Memory B cell (primary cell): ENCODE results near the gene BPHL.
A peak's percentile ranks its signal among the peaks of the same experiment; 100 is the strongest.
"Not testable (repeated sequence)": the region's sequence is repeated elsewhere in the genome, so short reads cannot be mapped to it uniquely, and the experiment has no call there.

ENCODE experiments used
- ATAC-seq: fragments of 150-1000 bp; cut with Tn5 transposase; 2 replicates; pipeline ENCODE4 v1.10.0; 2021; ENCODE audit warnings: low read depth, mild to moderate bottlenecking, moderate library complexity
- DNase-seq, 2 donors: peaks; one replicate each; pipeline ENCODE4 v3.0.0; 2022; ENCODE audit warnings: low spot score in 2 of 2
- H3K27ac Mint-ChIP-seq: one replicate; pipeline ENCODE4 v1.8.0; 2022; ENCODE audit warnings: mild to moderate bottlenecking, moderate library complexity, mixed read lengths
- H3K27me3 Mint-ChIP-seq: one replicate; pipeline ENCODE4 v1.8.0; 2022; ENCODE audit warnings: mixed read lengths
- H3K36me3 Mint-ChIP-seq: one replicate; pipeline ENCODE4 v1.8.0; 2022; ENCODE audit warnings: mild to moderate bottlenecking, mixed read lengths
- H3K4me1 Mint-ChIP-seq: one replicate; pipeline ENCODE4 v1.8.0; 2022; ENCODE audit warnings: mixed read lengths
- H3K4me3 Mint-ChIP-seq: one replicate; pipeline ENCODE4 v1.8.0; 2022; ENCODE audit warnings: mild to moderate bottlenecking, moderate library complexity, mixed read lengths
- H3K9me3 Mint-ChIP-seq: one replicate; pipeline ENCODE4 v1.8.0; 2022; ENCODE audit warnings: mixed read lengths

The BPHL gene

DNA sequence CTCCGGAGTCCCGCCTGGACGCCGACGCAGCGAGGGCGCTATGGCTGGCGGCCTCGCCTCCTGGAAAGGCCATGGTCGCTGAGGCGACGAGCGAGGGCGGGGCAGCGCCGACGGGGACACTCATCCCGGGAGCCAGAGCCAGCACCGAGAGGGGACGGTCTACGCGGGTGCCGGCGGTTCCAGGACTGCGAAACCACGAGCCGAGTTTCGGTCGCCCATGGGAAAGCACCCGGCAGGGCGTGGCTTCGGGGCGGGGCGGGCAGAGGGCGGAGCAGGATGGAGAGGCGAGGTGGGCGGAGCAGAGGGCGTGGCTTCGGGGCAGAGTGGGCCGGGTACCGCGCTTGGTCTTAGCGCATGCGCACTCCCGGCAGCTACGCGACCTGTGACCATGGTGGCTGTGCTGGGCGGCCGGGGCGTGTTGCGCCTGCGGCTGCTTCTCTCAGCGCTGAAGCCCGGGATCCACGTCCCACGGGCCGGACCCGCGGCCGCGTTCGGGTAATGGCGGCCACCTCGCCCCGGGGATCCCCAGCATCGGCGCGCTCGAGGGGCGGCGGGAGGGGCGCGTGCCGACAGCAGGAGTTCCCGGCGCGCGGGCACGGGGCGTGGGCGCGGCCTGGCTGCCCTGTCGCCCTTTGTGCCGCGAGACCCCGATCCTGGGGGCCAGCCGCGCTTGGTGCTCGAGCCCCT is at the start of gene BPHL:
TSS of gene BPHL (plus strand) at position 359 of the 687 bp plus-strand sequence. CDS start at position 389, 30 bp downstream.
- H3K36me3 Mint-ChIP-seq, result peaks cover 1% of the 10 kb centered on the region
- no peaks in the 10 kb centered on the region for H3K27me3 Mint-ChIP-seq
- H3K4me3 Mint-ChIP-seq, result peak within 1 kb of the TSS; percentile 97
- peaks cover 14% of the 10 kb centered on the region for H3K4me1 Mint-ChIP-seq
- ATAC-seq (peak; percentile 87), DNase-seq (peak; percentile 100)
- peak within 1 kb of the TSS; percentile 99 for H3K27ac Mint-ChIP-seq
- H3K9me3 Mint-ChIP-seq, result no peaks in the 10 kb centered on the region

- DNase-seq (no peak), ATAC-seq (no peak)
- no peaks in the 10 kb centered on the region for H3K27me3 Mint-ChIP-seq
Measured at GRCh38 chr6:3071568-3071967, 46.9 kb upstream of the BPHL start.

GRCh38 chr6:3072798-3073197 is 45.7 kb upstream of the BPHL start:
- H3K9me3 Mint-ChIP-seq, result no peaks in the 10 kb centered on the region
- H3K27ac Mint-ChIP-seq, result no peak overlapping the region
- DNase-seq (no peak), ATAC-seq (no peak)
- H3K4me1 Mint-ChIP-seq, result peaks cover 31% of the 10 kb centered on the region
- H3K36me3 Mint-ChIP-seq, result peaks cover 19% of the 10 kb centered on the region
- H3K27me3 Mint-ChIP-seq, result no peaks in the 10 kb centered on the region
- H3K4me3 Mint-ChIP-seq, result no peak overlapping the region

More at GRCh38 chr6:3071568-3071967, 46.9 kb upstream of the BPHL start:
- Mint-ChIP-seq H3K4me1 (peaks cover 32% of the 10 kb centered on the region), H3K4me3 (no peak overlapping the region), H3K9me3 (no peaks in the 10 kb centered on the region), H3K27ac (peak overlapping the region; percentile 41), H3K36me3 (peaks cover 11% of the 10 kb centered on the region)

GRCh38 chr6:3073382-3073781 is 45.1 kb upstream of the BPHL start:
- H3K4me3 Mint-ChIP-seq, result no peak overlapping the region
- no peaks in the 10 kb centered on the region for H3K9me3 Mint-ChIP-seq
- DNase-seq (no peak), ATAC-seq (no peak)
- no peaks in the 10 kb centered on the region for H3K27me3 Mint-ChIP-seq
- peaks cover 30% of the 10 kb centered on the region for H3K4me1 Mint-ChIP-seq
- no peak overlapping the region for H3K27ac Mint-ChIP-seq
- peaks cover 24% of the 10 kb centered on the region for H3K36me3 Mint-ChIP-seq

DNA sequence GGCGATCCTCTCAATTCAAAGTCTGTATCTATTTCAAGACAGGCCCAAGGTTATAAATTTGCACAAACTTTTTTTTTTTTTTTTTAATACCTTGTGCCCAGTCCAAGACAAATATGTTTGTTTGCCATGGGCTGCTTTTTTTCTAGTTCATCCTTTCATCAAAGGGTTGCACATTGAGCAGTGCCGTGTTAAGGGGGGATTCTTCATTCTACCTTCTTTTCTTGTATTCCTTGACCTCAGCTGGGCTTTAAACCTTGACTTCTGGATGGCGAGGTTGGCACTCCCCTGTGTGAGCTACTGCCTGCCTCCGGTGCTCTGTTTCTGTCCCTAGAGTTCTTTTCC is 42.8 kb upstream of the BPHL start:
- Mint-ChIP-seq H3K4me1 (peaks cover 29% of the 10 kb centered on the region), H3K27ac (no peak overlapping the region), H3K36me3 (peaks cover 35% of the 10 kb centered on the region), H3K9me3 (no peaks in the 10 kb centered on the region), H3K27me3 (no peaks in the 10 kb centered on the region), H3K4me3 (no peak overlapping the region)
- no peak for ATAC-seq
- DNase-seq, result no peak

DNA sequence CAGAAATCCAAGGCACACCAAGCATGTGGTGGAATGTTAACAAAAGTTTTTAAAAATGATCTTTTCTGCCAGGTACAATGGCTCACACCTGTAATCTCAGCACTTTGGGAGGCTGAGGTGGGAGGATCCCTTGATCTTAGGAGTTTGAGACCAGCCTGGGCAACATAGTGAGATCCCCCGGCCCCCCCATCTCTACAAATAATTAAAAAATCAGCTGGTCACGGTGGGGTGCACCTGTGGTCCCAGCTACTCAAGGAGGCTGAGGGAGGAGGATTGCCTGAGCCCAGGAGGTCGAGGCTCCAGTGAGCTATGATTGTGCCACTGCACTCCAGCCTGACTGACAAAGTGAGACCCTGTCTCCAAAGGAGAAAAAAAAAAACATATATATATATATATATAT is 42.2 kb upstream of the BPHL start:
- no peak for ATAC-seq
- Mint-ChIP-seq H3K9me3 (no peaks in the 10 kb centered on the region), H3K36me3 (peaks cover 35% of the 10 kb centered on the region), H3K27me3 (no peaks in the 10 kb centered on the region), H3K4me1 (peaks cover 26% of the 10 kb centered on the region), H3K4me3 (no peak overlapping the region), H3K27ac (no peak overlapping the region)
- DNase-seq, result no peak

- Mint-ChIP-seq H3K27me3 (no peaks in the 10 kb centered on the region), H3K4me1 (peaks cover 25% of the 10 kb centered on the region), H3K36me3 (peaks cover 38% of the 10 kb centered on the region), H3K27ac (no peak overlapping the region), H3K4me3 (no peak overlapping the region), H3K9me3 (no peaks in the 10 kb centered on the region)
- DNase-seq (no peak), ATAC-seq (no peak)
Measured at GRCh38 chr6:3077430-3077829, 41.1 kb upstream of the BPHL start.

DNA sequence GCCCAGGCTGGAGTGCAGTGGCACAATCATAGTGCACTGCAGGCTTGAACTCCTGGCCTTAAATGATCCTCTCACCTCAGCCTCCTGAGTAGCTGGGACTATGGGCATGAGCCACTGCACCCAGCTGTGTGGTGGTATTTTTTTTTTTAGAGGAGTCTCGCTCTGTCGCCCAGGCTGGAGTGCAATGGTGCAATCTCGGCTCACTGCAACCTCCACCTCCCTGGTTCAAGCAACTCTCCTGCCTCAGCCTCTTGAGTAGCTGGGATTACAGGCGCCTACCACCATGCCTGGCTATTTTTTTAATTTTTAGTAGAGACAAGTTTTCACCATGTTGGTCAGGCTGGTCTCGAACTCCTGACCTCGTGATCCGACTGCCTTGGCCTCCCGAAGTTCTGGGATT is 39.6 kb upstream of the BPHL start:
- H3K4me3 Mint-ChIP-seq, H3K27me3 Mint-ChIP-seq, DNase-seq, ATAC-seq, H3K9me3 Mint-ChIP-seq, H3K27ac Mint-ChIP-seq: not testable (repeated sequence)
- H3K36me3 Mint-ChIP-seq, result peaks cover 49% of the 10 kb centered on the region
- H3K4me1 Mint-ChIP-seq, result peaks cover 22% of the 10 kb centered on the region

DNA sequence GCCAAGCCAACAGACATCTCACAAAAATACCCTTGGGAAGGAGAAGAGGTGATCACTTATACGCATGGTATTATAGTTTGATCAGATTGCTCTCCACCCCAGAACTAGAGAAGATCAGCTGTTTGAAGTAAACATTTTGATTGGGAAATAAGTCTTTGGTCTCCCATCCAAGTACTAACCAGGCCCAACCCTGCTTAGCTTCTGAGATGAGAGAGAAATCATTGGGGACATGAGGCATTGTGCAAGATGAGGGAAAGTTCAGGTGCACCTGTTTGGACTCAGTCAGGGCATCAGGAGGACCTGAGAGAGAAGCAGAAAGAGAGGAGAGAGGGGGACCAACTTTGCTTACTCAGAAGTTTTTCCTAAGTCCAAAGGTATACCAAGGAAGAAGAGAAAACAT is 38.8 kb upstream of the BPHL start:
- H3K36me3 Mint-ChIP-seq, result peaks cover 53% of the 10 kb centered on the region
- no peak overlapping the region for H3K4me3 Mint-ChIP-seq
- no peaks in the 10 kb centered on the region for H3K27me3 Mint-ChIP-seq
- peaks cover 19% of the 10 kb centered on the region for H3K4me1 Mint-ChIP-seq
- no peak overlapping the region for H3K27ac Mint-ChIP-seq
- DNase-seq, result no peak
- no peak for ATAC-seq
- H3K9me3 Mint-ChIP-seq, result no peaks in the 10 kb centered on the region

DNA sequence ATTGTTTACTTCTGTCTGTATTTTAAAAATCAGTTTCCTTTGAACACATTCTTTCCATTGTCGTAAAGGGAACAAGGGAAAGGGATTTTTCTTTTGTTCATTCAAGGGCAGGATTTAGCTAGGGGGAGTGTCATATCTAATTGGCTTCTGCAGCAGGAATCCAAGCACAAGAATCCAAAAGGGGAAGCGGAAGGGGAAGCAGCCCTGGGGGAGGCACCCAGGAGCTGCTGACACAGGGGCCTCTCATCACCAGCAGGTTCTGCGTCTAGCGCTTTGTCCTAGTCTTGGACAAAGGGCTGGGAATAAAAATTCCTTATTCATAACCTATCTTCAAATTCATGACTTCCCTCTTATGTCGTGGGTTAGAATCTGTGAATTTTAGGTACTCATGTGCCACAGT is 36.6 kb upstream of the BPHL start:
- no peak for ATAC-seq
- H3K4me3 Mint-ChIP-seq, result no peak overlapping the region
- H3K9me3 Mint-ChIP-seq, result peaks cover 5% of the 10 kb centered on the region
- no peaks in the 10 kb centered on the region for H3K27me3 Mint-ChIP-seq
- peaks cover 10% of the 10 kb centered on the region for H3K4me1 Mint-ChIP-seq
- no peak for DNase-seq
- no peak overlapping the region for H3K27ac Mint-ChIP-seq
- peaks cover 58% of the 10 kb centered on the region for H3K36me3 Mint-ChIP-seq

DNA sequence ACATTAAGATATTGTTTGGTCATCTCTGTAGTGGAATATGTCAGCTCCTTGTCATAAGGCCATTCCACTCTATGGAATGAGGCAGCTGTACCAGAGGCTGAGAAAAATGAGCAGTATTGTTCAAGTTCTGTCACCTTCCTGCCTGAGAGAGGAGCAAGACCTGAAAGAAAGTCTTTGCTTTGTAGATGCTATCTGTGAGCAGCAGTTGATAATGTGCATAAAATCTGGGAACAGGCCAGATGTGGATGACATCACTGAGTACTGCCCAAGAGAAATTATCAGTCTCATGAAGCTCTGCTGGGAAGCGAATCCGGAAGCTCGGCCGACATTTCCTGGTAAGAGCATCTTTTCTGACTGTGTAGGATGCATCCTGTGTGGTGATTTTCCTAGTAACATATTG is 33.4 kb upstream of the BPHL start:
- Mint-ChIP-seq H3K9me3 (peaks cover 5% of the 10 kb centered on the region), H3K4me3 (no peak overlapping the region), H3K36me3 (peaks cover 54% of the 10 kb centered on the region), H3K4me1 (peaks cover 3% of the 10 kb centered on the region), H3K27me3 (no peaks in the 10 kb centered on the region), H3K27ac (no peak overlapping the region)
- DNase-seq (no peak), ATAC-seq (no peak)

- H3K4me3 Mint-ChIP-seq, result no peak overlapping the region
- H3K27me3 Mint-ChIP-seq, result no peaks in the 10 kb centered on the region
- no peak overlapping the region for H3K27ac Mint-ChIP-seq
- H3K9me3 Mint-ChIP-seq, result peaks cover 6% of the 10 kb centered on the region
- ATAC-seq (no peak), DNase-seq (no peak)
- peaks cover 53% of the 10 kb centered on the region for H3K36me3 Mint-ChIP-seq
- H3K4me1 Mint-ChIP-seq, result peaks cover 3% of the 10 kb centered on the region
Measured at GRCh38 chr6:3086282-3086946, 32.1 kb upstream of the BPHL start.

DNA sequence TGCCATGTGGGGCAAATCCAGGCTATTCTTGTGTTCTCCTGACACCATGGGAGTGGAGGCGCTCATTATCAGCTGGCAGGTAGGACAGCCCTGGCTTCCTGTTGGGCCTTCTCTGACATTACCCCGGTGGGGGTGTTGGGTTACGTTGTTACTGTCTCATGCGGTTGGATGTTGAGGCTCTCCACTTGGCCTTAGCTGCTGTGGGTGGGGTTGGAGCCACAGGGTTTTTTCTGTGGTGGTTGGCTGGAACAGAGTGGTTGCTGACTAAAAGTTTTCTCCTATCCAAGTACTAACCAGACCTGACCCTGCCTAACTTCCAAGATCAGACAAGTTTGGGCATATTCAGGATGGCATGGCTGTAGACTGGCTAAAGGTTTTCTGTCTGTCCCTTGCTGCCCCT is 30.1 kb upstream of the BPHL start:
- Mint-ChIP-seq H3K27ac (no peak overlapping the region), H3K36me3 (peaks cover 38% of the 10 kb centered on the region), H3K27me3 (no peaks in the 10 kb centered on the region), H3K9me3 (peaks cover 6% of the 10 kb centered on the region), H3K4me3 (no peak overlapping the region), H3K4me1 (no peaks in the 10 kb centered on the region)
- DNase-seq, result no peak
- ATAC-seq, result no peak

DNA sequence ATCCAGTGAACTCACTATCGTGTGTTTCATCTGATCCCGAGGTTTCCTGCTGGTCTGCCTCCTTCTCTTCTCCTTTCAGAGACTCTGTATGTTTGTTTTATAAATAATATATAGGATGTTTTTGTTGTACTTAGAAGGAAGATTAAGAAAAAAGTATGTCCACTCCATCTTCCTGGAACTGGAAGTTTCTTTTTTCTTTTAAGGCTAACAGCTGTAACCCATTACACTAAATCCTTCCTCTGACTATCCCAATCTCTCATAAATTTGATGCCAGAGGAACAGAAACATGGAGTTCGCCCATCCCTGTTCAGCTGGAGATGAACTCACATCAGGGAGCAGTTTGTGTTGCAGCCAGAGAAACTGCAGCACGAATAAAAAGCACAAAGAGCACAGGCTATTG is 29.5 kb upstream of the BPHL start:
- Mint-ChIP-seq H3K27ac (no peak overlapping the region), H3K27me3 (no peaks in the 10 kb centered on the region), H3K4me3 (no peak overlapping the region), H3K36me3 (peaks cover 34% of the 10 kb centered on the region), H3K9me3 (peaks cover 6% of the 10 kb centered on the region), H3K4me1 (no peaks in the 10 kb centered on the region)
- no peak for DNase-seq
- ATAC-seq, result no peak

- no peak overlapping the region for H3K27ac Mint-ChIP-seq
- peaks cover 34% of the 10 kb centered on the region for H3K36me3 Mint-ChIP-seq
- no peak overlapping the region for H3K4me3 Mint-ChIP-seq
- DNase-seq, result no peak
- H3K27me3 Mint-ChIP-seq, result no peaks in the 10 kb centered on the region
- ATAC-seq, result no peak
- no peaks in the 10 kb centered on the region for H3K4me1 Mint-ChIP-seq
- peaks cover 6% of the 10 kb centered on the region for H3K9me3 Mint-ChIP-seq
Measured at GRCh38 chr6:3090013-3090412, 28.5 kb upstream of the BPHL start.
